Progenitor cell of endocrine pancreas (in vitro differentiated cells): ENCODE data around the gene GPR39. TPM values are rescaled to one million over a fixed set of nuclear protein-coding genes. Genes with fewer than 3 reads are reported as not detected.

Experiments used
- DNase-seq: peaks from one replicate; pipeline ENCODE4 v3.0.0; 2021; ENCODE audit warnings: low spot score; ENCODE audit not compliant: unreplicated experiment
- H3K27ac Mint-ChIP-seq: 2 replicates; pipeline ENCODE4 v1.8.0; 2021; ENCODE audit warnings: mild to moderate bottlenecking, moderate library complexity, mixed read lengths
- H3K27me3 Mint-ChIP-seq: 2 replicates; pipeline ENCODE4 v1.8.0; 2021; ENCODE audit warnings: mixed read lengths
- H3K36me3 Mint-ChIP-seq: 2 replicates; pipeline ENCODE4 v1.8.0; 2022; ENCODE audit warnings: mixed read lengths; ENCODE audit not compliant: insufficient read depth
- H3K4me1 Mint-ChIP-seq: 2 replicates; pipeline ENCODE4 v1.8.0; 2021; ENCODE audit warnings: low read depth, mixed read lengths
- H3K4me3 Mint-ChIP-seq: 2 replicates; pipeline ENCODE4 v1.8.0; 2021; ENCODE audit warnings: low read depth, mild to moderate bottlenecking, moderate library complexity, mixed read lengths
- H3K9me3 Mint-ChIP-seq: 2 replicates; pipeline ENCODE4 v1.8.0; 2021; ENCODE audit warnings: low read depth, mixed read lengths
- total RNA-seq: library from RNA; stranded (reverse); gene quantifications from 2 replicates; pipeline ENCODE4 v1.2.1, GENCODE V29; 2021
- TF ChIP-seq, protein P1 (sequence below): fragments of 200-600 bp; sonication (generic); IDR thresholded peaks from one replicate; pipeline ENCODE4 v1.5.0; 2021; ENCODE audit warnings: antibody characterized with exemption, mild to moderate bottlenecking; ENCODE audit not compliant: unreplicated experiment

GPR39 gene
- total RNA-seq, 1 donor from 2014 or later, result 4.0 TPM

DNA sequence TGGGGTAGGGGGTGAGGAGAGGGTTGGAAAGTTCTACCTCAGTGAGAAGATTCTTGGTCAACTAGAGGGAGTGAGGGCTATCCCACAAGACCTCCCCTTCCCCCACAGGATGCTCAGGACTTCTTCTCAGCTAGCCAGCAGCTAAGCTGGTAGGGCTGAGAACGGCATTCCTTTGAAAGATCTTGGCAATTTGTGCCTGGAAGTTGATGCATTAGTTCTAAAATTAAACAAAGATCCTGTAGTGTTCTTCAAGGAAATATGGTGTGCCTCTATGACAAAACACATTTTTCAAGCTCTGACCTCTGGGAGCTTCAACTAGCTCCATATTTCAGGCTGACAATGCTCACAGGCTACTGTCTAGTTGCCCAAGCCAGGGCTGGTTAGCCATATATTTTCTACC lies 251.1 kb downstream of the GPR39 start:
- Mint-ChIP-seq H3K4me1 (peaks cover 15% of the 10 kb centered on the region), H3K27me3 (peaks cover 65% of the 10 kb centered on the region), H3K9me3 (no peaks in the 10 kb centered on the region), H3K4me3 (no peak overlapping the region), H3K27ac (no peak overlapping the region), H3K36me3 (no peaks in the 10 kb centered on the region)
- DNase-seq, result no peak
- TF ChIP-seq, protein P1, sequence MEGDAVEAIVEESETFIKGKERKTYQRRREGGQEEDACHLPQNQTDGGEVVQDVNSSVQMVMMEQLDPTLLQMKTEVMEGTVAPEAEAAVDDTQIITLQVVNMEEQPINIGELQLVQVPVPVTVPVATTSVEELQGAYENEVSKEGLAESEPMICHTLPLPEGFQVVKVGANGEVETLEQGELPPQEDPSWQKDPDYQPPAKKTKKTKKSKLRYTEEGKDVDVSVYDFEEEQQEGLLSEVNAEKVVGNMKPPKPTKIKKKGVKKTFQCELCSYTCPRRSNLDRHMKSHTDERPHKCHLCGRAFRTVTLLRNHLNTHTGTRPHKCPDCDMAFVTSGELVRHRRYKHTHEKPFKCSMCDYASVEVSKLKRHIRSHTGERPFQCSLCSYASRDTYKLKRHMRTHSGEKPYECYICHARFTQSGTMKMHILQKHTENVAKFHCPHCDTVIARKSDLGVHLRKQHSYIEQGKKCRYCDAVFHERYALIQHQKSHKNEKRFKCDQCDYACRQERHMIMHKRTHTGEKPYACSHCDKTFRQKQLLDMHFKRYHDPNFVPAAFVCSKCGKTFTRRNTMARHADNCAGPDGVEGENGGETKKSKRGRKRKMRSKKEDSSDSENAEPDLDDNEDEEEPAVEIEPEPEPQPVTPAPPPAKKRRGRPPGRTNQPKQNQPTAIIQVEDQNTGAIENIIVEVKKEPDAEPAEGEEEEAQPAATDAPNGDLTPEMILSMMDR, result no peak

DNA sequence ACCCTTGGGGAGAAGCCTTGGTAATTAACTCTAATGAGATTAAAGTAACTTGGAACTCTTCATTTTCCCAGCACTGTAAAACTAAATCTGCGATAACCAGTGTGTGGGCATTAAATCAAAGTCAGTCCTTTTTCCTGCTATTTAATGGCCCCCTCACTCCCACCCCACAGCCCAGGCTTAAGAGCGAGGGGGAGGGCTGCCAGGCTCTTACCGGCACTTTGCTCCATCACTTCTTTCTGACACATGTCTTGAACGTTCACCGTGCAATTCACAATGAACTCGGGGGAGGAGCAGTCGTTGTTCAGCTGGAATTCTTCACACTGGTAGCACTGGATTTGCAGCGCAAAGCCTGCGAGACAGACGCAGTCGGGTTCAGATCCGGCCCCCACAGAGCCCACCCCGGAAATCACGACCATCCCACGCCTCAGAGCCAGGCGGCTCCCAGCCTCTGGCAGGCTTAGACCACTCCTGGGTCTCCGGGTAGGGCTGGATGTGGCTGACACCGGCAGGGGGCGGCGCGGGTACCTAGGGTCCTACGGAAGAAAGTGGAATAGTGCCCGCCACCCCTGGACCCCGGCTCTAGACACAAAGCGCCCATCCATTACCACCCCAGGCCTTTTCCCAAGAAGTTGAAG lies 251.7 kb downstream of the GPR39 start:
- Mint-ChIP-seq H3K27me3 (peaks cover 67% of the 10 kb centered on the region), H3K4me3 (peak overlapping the region; percentile 72), H3K4me1 (peaks cover 14% of the 10 kb centered on the region), H3K9me3 (no peaks in the 10 kb centered on the region), H3K27ac (no peak overlapping the region), H3K36me3 (no peaks in the 10 kb centered on the region)
- DNase-seq, result peak; percentile 40
- TF ChIP-seq, protein P1, result peak; percentile 61

DNA sequence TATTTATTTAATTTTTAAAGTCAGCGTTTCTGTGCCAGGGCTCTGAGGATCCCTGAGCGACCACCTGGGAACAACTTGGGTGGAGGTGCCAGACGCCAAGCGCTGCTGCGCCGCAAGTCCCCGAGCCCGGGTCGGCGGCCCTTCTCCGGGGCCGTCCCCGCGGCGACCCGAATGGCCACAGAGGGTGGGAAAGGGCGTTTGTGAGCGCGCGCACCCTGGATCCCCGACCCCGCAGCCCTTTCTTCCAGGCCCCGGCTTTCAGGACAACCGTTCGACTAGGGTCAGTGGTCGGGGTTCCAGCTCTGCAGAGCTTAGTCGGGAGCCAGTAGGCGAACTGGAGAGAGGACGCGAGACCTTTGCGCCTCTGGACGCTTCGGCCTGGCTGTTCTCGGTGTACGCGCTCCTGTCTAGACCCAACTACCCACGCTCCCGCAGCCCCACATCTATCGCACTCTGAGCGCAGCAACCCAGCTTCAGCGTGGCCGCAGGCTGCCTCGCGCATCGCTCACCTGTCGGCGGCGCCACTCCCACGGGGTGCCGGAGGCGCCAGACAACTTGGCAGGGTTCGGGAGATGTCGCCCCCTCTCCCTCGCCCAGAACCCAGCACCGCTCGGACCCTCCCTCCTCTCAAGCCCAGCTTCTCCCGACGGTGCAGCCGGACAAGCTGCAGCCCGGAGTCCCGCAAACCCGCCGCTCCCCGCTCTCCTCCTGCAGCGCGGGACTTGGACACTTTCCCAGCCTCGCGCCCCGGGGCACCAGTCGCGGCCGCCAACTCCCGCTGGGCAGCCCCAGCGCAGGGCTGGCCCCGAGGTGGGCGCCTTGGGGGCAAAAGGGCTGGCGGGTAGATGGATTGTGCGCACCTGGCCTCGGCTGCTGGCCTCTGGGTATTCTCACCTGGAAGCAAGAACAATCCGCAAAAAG lies 252.6 kb downstream of the GPR39 start:
- Mint-ChIP-seq H3K27me3 (peaks cover 67% of the 10 kb centered on the region), H3K9me3 (no peaks in the 10 kb centered on the region), H3K4me3 (peak overlapping the region; percentile 68), H3K27ac (no peak overlapping the region), H3K36me3 (no peaks in the 10 kb centered on the region), H3K4me1 (peaks cover 14% of the 10 kb centered on the region)
- peak; percentile 14 for DNase-seq
- TF ChIP-seq, protein P1, result peak; percentile 41

DNA sequence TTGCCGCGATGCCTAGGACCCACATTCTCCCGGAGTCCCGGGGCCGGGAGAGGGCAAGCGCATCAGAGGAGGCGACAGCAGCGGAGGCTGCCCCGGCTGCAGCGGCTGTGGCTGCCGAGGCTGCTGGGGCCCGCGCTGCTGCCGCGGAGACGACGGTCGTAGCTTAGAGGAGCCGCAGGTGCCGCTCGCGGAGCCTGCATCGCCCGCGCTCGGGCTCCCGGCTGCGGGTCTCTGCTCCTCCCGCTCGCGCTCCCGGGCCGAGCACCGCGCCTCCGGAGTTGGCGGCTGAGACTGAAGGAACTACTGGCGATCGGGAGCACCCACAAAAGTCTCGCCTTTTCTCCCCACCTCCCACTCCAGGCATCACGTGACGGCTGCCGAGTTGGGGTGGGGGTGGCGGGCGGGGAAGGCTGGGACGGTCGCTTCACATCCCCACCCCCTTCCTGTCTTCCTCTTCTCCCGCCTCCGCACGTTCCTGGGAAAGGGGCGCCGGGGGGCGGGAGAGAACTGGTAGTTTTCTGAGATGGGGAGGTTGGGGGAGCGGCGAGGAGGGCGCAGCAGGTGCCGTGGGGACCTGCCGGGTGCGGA lies 253.4 kb downstream of the GPR39 start, which contains the start of gene LYPD1:
LYPD1 (minus strand) TSS at position 298 of the 588 bp plus-strand sequence; CDS start at position 25, 273 bp downstream.
- TF ChIP-seq, protein P1, result no peak
- H3K4me1 Mint-ChIP-seq, result peaks cover 14% of the 10 kb centered on the region
- no peaks in the 10 kb centered on the region for H3K9me3 Mint-ChIP-seq
- H3K27me3 Mint-ChIP-seq, result peaks cover 74% of the 10 kb centered on the region
- DNase-seq, result peak; percentile 37
- peak within 1 kb of the TSS; percentile 60 for H3K27ac Mint-ChIP-seq
- H3K36me3 Mint-ChIP-seq, result no peaks in the 10 kb centered on the region
- peak within 1 kb of the TSS; percentile 68 for H3K4me3 Mint-ChIP-seq
